Measurements from ENCODE around the gene FKBP2. TPM values are rescaled to one million over a fixed set of nuclear protein-coding genes. Genes with fewer than 3 reads are reported as not detected.

The FKBP2 gene
- total RNA-seq: 10 to 100 TPM; 15.2 to 66.8 (median 47.7) TPM
- polyA plus RNA-seq: 100 to 1,000 TPM; 140 to 257 (median 251) TPM
- long read RNA-seq, donor 1, transcript FKBP2-201 (6 exons, 657 nt): major isoform, 25 of 31 reads
- long read RNA-seq, donor 1, partial matches to known transcripts: 0 of 31 reads
- long read RNA-seq, donor 1, other reads (novel, unspliced or antisense): 0 of 31 reads
- long read RNA-seq, donor 2, transcript FKBP2-202 (6 exons, 1,002 nt): minor isoform, 11 of 49 reads
- long read RNA-seq, donor 2, transcript FKBP2-201 (6 exons, 657 nt): major isoform, 24 of 49 reads
- long read RNA-seq, donor 2, partial matches to known transcripts: 12 of 49 reads
- long read RNA-seq, donor 2, other reads (novel, unspliced or antisense): 0 of 49 reads
- long read RNA-seq, donor 3, transcript FKBP2-201 (6 exons, 657 nt): major isoform, 22 of 71 reads
- long read RNA-seq, donor 3, transcript FKBP2-202 (6 exons, 1,002 nt): minor isoform, 8 of 71 reads
- long read RNA-seq, donor 3, partial matches to known transcripts: 40 of 71 reads
- long read RNA-seq, donor 3, other reads (novel, unspliced or antisense): 0 of 71 reads
- long read RNA-seq, donor 4, partial matches to known transcripts: 0 of 3 reads
- long read RNA-seq, donor 4, other reads (novel, unspliced or antisense): 0 of 3 reads
- long read RNA-seq, donor 5, transcript FKBP2-201 (6 exons, 657 nt): major isoform, 43 of 67 reads
- long read RNA-seq, donor 5, transcript FKBP2-202 (6 exons, 1,002 nt): minor isoform, 5 of 67 reads
- long read RNA-seq, donor 5, partial matches to known transcripts: 17 of 67 reads
- long read RNA-seq, donor 5, other reads (novel, unspliced or antisense): 0 of 67 reads
- long read RNA-seq, donor 6, transcript FKBP2-202 (6 exons, 1,002 nt): minor isoform, 30 of 187 reads
- long read RNA-seq, donor 6, transcript FKBP2-201 (6 exons, 657 nt): major isoform, 107 of 187 reads
- long read RNA-seq, donor 6, transcript FKBP2-203 (6 exons, 613 nt): minor isoform, 5 of 187 reads
- long read RNA-seq, donor 6, partial matches to known transcripts: 35 of 187 reads
- long read RNA-seq, donor 6, other reads (novel, unspliced or antisense): 8 of 187 reads
- long read RNA-seq, donor 7, transcript FKBP2-201 (6 exons, 657 nt): major isoform, 47 of 82 reads
- long read RNA-seq, donor 7, transcript FKBP2-202 (6 exons, 1,002 nt): minor isoform, 7 of 82 reads
- long read RNA-seq, donor 7, partial matches to known transcripts: 26 of 82 reads
- long read RNA-seq, donor 7, other reads (novel, unspliced or antisense): 0 of 82 reads
- long read RNA-seq, donor 8, transcript FKBP2-201 (6 exons, 657 nt): major isoform, 49 of 102 reads
- long read RNA-seq, donor 8, transcript FKBP2-202 (6 exons, 1,002 nt): minor isoform, 8 of 102 reads
- long read RNA-seq, donor 8, partial matches to known transcripts: 38 of 102 reads
- long read RNA-seq, donor 8, other reads (novel, unspliced or antisense): 6 of 102 reads
- long read RNA-seq, donor 9, transcript FKBP2-201 (6 exons, 657 nt): major isoform, 34 of 112 reads
- long read RNA-seq, donor 9, partial matches to known transcripts: 75 of 112 reads
- long read RNA-seq, donor 9, other reads (novel, unspliced or antisense): 0 of 112 reads
- long read RNA-seq, donor 10, transcript FKBP2-202 (6 exons, 1,002 nt): minor isoform, 6 of 34 reads
- long read RNA-seq, donor 10, transcript FKBP2-201 (6 exons, 657 nt): major isoform, 12 of 34 reads
- long read RNA-seq, donor 10, partial matches to known transcripts: 15 of 34 reads
- long read RNA-seq, donor 10, other reads (novel, unspliced or antisense): 0 of 34 reads

GRCh38 chr11:64240435-64241240 lies at the start of gene FKBP2:
Gene FKBP2, plus strand, starts transcription at chr11:64241095. Its CDS starts 1,293 bp downstream, at chr11:64242388.
- TF ChIP-seq, protein P1, sequence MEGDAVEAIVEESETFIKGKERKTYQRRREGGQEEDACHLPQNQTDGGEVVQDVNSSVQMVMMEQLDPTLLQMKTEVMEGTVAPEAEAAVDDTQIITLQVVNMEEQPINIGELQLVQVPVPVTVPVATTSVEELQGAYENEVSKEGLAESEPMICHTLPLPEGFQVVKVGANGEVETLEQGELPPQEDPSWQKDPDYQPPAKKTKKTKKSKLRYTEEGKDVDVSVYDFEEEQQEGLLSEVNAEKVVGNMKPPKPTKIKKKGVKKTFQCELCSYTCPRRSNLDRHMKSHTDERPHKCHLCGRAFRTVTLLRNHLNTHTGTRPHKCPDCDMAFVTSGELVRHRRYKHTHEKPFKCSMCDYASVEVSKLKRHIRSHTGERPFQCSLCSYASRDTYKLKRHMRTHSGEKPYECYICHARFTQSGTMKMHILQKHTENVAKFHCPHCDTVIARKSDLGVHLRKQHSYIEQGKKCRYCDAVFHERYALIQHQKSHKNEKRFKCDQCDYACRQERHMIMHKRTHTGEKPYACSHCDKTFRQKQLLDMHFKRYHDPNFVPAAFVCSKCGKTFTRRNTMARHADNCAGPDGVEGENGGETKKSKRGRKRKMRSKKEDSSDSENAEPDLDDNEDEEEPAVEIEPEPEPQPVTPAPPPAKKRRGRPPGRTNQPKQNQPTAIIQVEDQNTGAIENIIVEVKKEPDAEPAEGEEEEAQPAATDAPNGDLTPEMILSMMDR (IDR thresholded peaks at IDR 0.05): peak in 1 of 7 experiments; percentile 21
- TF ChIP-seq POLR2AphosphoS5 (IDR thresholded peaks at IDR 0.05) (peak; percentile 96 to 98 (median 98)), EP300 (IDR thresholded peaks at IDR 0.05) (peak; percentile 19), POLR2A (IDR thresholded peaks at IDR 0.05) (peak in 2 of 4 donors; percentile 45 to 64)
- intact Hi-C loops (cut with DNase I; ENCODE audit: low total_unique reads): no loop called here
- Histone ChIP-seq H3K36me3 (peaks cover 30 to 48% (median 36%) of the 10 kb centered on the region in 4 donors), H3K4me3 (peak within 1 kb of the TSS; percentile 83 to 96 (median 90)), H3K27me3 (no peaks in the 10 kb centered on the region), H3K4me1 (peaks cover 55 to 89% (median 84%) of the 10 kb centered on the region in 4 donors), H3K27ac (peak within 1 kb of the TSS; percentile 94 to 100 (median 99)), H3K9me3 (no peaks in the 10 kb centered on the region)
- WGBS, 5 donors: 1 to 3% (median 1%) methylated on average over 22 to 58 of the region's 58 CpGs
- peak; percentile 98 to 99 for DNase-seq

GRCh38 chr11:64192434-64192833 lies 48.5 kb upstream of the FKBP2 start:
- Histone ChIP-seq H3K27me3 (no peaks in the 10 kb centered on the region), H3K36me3 (peaks cover 50 to 74% (median 62%) of the 10 kb centered on the region in 4 donors)
- 90 to 97% (median 91%) methylated on average over 5 of the region's 5 CpGs for WGBS, 5 donors

DNA sequence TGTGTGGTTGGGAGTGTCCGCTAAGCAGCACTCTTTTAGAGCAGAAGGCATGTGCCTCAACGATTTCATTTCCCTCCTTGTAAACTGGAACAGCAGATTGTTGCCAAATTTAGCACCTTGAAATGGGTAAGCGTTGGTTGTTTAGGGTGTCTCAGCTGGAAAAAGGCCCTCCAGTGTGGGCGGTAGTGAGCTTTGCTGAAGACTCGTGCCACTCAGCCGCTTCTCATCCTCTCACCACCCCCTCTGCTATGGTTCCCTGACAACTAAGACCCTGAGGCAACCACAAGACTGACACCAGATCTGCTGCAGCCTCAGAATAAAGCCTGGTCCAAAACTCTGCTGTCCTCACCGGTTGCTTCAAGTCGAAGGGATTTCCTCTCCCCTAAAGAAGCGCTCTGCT lies 44.3 kb upstream of the FKBP2 start:
- Histone ChIP-seq H3K9me3 (no peaks in the 10 kb centered on the region), H3K4me1 (no peaks in the 10 kb centered on the region), H3K27me3 (no peaks in the 10 kb centered on the region), H3K4me3 (no peak overlapping the region), H3K36me3 (peaks cover 86 to 95% (median 93%) of the 10 kb centered on the region in 4 donors), H3K27ac (no peak overlapping the region)
- WGBS, 5 donors: 82 to 90% (median 89%) methylated on average over 9 of the region's 9 CpGs
- DNase-seq: no peak
- TF ChIP-seq, protein P1 (IDR thresholded peaks at IDR 0.05): no peak
- TF ChIP-seq EP300 (IDR thresholded peaks at IDR 0.05) (no peak), POLR2AphosphoS5 (IDR thresholded peaks at IDR 0.05) (no peak), POLR2A (IDR thresholded peaks at IDR 0.05) (no peak)
- intact Hi-C loops (cut with DNase I; ENCODE audit: low total_unique reads): no loop called here

More at GRCh38 chr11:64192434-64192833, 48.5 kb upstream of the FKBP2 start:
- peaks cover 0 to 6% (median 4%) of the 10 kb centered on the region in 4 donors for H3K4me1 ChIP-seq
- no peak overlapping the region for H3K4me3 ChIP-seq
- no peak for DNase-seq
- H3K27ac ChIP-seq: no peak overlapping the region
- no peak for TF ChIP-seq POLR2A (IDR thresholded peaks at IDR 0.05)
- no peak for TF ChIP-seq POLR2AphosphoS5 (IDR thresholded peaks at IDR 0.05)
- TF ChIP-seq, protein P1 (IDR thresholded peaks at IDR 0.05): no peak
- no peak for TF ChIP-seq EP300 (IDR thresholded peaks at IDR 0.05)
- intact Hi-C loops (cut with DNase I; ENCODE audit: low total_unique reads): no loop called here
- no peaks in the 10 kb centered on the region for H3K9me3 ChIP-seq
